Stimulated activated CD4-positive, alpha-beta T cell treated with anti-CD3 and anti-CD28 coated beads, Interleukin-1b, Interleukin-23, amount 100 ng/mL, for 48 hours (primary cell): ENCODE results near the gene CEP89.
A peak's percentile ranks its signal among the peaks of the same experiment; 100 is the strongest.
"Not testable (repeated sequence)": the region's sequence is repeated elsewhere in the genome, so short reads cannot be mapped to it uniquely, and the experiment has no call there.

Source experiments
- DNase-seq: peaks from one replicate; pipeline ENCODE4 v3.0.0-alpha.2; 2020

Gene CEP89

DNA sequence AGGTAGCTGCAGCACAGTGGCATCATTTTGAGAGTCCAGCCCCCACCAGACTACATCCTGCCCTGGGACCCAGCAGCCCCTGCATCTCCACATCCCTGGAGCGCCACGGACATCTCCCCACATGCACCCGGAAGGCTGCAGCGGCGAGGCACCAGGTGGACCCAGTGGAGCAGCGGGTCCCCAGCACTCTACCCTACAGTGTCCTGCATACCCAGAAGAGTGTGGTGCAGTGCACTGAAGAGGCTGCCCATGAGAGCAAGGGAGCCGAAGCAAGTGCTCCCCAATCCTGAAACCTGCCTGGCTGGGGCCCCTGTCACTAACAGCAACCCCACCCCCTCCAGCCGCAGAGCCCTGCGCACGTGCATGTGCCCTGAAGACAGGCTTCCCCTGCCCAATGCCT, 80.9 kb downstream of the CEP89 start:
- no peak for DNase-seq

DNA sequence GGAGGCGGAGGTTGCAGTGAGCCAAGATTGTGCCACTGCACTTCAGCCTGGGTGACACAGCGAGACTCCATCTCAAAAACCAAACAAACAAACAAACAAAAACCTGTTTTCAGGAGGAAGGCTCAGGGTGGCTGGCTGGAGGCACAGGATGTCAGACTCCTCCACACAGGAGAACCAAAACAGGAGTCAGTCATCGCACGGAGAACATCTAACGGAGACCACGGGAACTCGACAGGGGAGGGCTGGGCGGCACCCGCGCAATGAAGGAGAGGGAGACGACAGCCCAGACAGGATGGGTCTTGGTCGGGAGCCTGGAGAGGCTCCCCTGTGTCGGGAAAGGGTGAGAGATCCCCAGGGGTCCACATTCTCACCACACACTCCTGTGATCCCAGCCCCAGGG, 81.4 kb downstream of the CEP89 start:
- DNase-seq = no peak

DNA sequence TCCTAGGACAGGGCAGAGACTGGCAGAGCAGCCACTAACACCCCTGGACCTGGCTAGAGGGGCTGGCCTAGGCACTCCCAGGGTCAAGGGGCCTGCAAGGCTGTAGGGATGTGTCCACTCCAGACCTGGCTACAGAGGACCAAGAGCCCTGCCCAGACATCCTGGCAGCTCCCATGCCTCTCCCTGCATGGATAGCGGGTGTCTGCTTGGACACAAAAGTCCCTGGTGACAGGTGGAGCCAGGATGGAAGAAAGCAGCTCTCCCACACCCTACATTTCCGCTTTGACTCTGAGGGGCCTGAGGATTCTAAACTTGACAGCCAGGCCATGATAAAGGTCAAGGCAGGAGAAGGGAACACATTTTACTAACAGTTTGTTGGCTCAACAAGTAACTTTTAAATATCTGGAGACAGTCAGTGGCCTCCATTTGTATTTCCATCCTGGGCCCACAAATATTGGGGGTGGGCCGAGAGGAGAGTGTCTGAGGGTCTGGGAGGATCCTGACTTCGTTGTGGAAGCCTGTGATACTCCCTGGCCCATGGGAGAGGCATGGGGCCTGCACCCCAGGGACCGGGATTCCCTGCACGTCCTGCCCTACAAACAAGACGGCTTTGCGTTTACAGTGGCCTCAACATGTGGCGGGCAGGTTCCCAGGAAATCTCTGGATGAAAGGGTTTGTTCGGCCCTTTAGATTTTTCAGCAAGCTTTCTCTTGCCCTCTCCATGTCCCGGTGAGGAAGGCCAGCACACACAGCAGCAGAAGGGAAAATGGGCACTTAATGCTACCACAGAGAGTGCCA, 82.4 kb downstream of the CEP89 start:
- DNase-seq = no peak

DNA sequence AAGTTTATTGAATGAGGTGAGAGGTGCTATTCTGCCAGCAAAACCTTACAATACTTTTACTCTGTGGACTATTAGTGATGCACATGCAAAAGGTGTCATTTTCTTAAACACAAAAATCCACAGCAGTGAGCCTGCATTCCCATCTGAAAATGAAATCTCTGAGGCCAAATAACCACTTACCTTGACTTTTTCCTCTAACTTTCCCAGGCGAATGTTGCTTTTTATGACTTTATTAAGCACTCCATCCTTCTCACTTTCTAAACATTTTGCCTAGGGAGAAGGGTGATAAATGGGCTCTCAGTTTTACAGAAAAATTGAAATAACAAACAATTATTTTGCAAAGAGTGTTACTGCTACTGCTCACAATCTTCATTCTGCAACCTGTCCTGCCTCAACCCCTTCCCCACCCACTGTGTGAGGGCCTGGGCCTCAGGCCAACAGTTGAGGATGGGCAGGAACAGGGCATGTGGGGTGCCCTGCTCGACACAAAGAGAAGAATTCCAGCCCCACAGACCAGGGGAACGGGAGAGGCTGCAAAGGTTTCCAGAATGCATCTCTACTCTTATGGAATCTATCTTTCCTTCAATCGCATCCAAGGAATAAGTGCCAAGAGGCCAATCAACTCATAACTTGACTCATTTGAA, 84.1 kb downstream of the CEP89 start:
- DNase-seq = no peak

DNA sequence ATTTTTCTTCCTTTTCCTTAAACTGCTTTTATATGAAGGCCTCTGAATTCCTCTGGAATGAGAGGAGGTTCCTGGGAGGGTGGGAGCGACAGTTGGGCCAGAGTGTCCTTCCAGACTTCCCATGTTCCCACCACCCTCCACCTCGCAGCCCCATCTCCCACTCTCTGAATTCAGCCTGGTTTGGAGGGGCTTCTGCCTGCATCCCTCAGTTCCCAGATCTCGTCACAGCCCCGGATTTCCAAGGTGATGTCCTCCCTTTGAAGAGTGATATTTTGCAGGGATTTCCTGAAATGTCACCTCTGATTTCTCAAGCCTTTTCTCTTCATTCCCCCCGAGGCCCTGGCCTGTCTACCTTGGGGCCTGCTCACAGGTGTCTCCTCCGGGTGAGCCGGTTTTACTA, 85.5 kb downstream of the CEP89 start:
- no peak for DNase-seq

DNA sequence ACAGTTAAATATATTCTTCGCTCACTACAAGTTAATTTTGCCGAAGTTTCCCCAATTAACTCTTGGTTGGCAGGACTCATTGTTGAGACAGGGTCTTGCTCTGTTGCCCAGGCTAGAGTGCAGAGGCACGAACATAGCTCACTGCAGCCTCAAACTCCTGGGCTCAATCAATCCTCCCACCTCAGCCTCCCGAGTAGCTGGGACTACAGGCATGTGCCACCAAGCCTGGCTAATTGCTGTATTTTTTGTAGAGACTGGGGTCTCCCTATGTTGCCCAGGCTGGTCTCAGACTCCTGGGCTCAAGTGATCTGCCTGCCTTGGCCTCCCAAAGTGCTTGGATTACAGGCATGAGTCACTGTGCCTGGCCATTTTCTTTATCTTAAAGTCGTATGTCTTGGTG, 86.5 kb downstream of the CEP89 start:
- not testable (repeated sequence) for DNase-seq

DNA sequence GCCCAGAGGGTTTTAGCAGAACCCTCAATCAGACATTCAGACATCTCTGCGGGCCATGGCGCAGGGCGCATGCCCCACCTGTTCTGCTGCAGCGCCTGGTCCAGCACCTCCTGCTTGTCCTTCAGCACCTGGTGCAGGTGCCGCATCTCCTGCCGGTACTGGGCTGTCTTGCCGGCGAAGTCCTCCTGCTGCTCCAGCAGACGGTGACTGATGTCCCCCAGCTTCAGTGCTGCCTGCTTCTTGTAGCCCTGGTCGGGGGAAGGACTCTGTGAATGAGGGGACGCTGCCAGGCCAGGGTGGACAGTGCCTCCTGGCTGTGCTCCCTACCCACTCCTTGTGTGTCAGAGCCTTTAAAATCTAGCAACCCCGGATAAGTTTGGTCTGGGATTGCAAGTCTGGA, 90.0 kb downstream of the CEP89 start:
- DNase-seq = no peak

DNA sequence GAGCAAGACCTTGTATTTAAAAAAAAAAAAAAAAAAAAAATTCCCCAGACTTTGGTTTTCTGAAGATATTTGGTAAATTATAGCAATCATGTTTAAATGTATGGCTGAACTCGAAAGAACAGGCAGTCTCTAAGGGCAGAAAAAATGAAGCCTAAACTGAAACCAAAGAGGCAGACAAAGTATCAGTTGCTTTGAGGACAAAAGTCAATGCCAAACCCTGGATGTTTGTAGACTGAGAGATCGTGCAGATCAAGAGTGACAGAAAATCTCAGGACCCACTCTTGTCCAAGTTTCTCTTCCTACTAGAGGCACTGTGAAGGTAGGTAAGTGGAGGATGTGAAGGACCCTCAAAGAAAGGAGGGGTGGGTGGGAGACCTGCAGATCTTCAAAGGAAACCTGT, 91.1 kb downstream of the CEP89 start:
- DNase-seq = no peak

DNA sequence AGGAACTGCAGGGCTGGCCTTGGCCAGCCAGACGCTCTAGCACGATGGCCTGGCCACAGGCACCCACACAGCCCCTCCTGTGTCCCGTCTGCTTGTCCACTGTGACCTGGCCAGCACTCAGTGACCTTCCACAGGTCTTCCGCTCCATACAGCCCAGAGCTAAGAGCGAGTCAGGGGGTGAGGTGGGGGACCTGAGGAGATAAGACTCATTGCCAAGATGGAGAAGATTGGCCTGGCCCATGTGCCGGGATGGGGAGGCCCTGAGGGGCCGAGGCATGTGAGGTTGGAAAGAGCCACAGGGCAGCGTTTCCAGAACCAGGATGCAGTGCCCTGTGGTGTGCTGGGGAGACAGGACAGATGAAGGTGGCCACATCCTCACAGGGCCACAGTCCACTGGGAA, 92.0 kb downstream of the CEP89 start:
- DNase-seq = no peak

DNA sequence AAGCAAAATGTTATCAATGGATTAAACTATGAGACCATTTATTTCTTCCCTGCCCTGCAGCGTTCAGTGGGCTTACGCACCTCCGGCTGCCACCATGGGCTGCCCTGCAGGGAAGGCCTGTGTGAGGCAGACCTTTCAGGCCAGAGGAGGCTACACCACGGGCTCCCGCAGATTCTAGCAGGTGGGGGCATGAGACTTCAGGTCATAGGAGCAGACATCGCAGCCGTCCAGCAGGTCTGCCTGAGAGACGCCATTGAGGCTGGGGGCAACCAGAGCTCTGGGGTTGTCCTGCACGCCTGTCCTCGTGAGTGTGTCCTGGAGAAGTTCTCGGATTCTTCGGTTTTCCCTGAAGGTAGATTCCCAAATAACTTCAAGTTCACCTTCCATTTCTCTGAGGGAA, 92.8 kb downstream of the CEP89 start:
- no peak for DNase-seq

DNA sequence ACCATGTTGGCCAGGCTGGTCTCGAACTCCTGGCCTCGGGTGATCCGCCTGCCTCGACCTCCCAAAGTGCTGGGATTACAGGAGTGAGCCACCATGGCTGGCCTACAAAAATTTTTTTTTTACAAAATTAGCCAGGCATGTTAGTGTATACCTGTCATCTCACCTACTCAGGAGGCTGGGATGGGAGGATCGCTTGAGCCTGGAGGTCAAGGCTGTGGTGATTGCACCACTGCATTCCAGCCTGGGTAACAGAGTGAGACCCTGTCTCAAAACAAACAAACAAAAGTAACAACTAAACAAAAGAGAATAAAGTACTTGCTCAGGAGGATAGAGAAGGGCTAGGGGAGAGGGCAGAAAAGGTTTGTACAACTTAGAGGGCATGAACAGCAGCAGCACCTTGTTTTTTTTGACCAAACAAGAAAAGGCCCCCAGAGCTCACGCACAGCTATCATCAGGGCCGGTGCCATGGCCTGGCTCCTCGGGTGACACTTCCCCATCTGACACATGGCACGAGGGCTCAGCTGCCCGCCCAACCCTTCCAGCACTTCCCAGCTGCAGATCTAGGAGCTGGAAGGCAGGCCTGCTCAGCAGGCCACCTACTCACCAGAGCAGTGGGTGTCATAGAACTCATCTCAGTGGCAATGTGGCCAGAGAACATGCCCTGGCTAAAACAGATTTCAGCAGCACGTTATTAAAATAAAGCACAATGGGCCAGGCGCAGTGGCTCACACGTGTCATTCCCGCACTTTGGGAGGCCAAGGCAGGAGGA, 93.6 kb downstream of the CEP89 start:
- no peak for DNase-seq

DNA sequence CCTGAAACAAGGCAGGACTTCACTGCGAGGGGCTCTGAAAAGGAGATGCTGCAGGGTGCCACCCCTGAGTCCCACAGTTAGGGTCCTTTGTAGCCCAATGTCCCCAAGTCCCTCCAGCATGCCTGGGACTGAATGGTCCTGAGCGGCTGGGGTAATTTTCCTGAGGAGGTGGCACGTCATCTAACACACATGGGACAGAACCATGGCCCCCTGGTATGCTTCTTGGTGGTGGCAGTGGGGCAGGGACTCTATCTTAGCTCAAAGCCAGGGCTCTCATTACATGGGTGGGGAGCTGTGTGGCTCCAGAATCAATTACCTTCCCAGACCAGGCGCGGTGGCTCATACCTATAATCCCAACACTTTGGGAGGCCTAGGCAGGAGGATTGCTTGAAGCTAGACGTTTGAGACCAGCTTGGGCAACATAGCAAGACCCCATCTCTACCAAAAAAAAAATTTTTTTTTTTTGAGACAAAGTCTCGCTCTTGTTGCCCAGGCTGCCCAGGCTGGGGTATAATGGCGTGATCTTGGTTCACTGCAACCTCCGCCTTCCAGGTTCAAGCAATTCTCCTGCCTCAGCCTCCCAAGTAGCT, 94.3 kb downstream of the CEP89 start:
- no peak for DNase-seq

DNA sequence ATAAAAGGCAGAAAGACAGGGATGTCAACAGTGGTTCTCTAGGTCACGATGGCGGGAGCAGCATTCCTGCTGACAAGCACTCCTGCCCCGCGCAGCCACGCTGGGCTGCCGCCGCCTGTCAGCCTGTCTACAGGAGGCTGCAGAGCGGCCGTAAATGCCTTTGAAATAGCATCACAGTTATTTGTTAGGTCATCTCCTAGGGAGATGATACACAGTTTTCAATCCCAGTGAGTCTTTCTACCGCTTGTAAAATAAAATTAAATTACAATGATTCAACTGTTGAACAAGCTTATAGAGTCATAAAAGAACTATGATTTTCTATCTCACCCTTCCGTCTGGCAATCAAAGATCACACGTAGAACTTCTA, 94.9 kb downstream of the CEP89 start:
- DNase-seq = no peak

DNA sequence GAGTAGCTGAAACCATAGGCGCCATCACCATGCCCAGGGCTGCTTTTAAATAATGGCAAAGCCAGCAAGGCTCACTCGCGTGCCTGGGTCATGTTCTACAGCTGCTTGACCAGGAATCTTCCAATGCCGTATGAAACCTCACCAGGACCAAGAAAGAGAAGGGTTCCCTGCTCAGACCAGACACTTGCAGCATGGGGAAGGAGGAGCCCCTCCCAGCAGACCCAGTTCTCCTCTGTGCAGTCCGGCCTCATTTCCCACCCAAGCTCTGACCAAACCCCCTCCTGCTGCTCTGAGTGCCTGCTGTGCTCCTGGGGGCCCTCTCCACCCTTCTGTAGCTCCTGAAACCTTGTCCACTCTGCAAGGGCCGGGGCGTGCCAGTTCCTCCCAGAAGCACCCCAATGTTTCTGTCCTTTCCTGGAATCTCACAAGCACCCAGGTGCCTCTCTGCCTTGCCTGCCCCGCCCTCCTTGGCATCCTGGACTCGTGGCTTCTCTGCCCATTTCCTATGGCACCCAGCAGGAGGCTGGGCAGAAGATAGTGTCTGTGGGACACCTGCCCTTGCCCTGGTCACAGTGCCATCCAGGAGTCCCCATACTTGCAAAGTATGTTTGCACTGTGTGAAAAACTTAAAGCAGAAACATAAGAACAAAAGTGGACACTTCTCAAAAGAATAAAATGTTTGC, 95.4 kb downstream of the CEP89 start:
- no peak for DNase-seq

DNA sequence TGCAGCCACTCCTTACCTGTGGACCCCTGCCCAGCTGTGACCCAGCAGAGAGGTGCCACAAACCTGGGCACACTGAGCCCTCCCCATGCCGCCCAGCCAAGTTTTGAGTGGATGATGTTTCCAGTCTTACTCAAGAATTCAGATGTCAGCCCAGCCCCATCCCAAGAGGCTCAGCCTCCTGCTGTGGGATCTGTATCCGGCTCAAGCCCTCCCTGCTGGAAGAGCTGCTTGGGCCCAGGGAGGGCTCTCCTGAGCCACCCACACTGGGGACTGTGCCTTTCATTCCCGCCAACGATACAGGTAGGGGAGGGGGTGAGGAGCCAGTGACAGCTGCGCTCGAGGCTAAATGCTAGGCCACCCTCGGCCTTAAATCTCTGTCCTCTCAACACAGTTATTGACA, 96.3 kb downstream of the CEP89 start:
- no peak for DNase-seq

DNA sequence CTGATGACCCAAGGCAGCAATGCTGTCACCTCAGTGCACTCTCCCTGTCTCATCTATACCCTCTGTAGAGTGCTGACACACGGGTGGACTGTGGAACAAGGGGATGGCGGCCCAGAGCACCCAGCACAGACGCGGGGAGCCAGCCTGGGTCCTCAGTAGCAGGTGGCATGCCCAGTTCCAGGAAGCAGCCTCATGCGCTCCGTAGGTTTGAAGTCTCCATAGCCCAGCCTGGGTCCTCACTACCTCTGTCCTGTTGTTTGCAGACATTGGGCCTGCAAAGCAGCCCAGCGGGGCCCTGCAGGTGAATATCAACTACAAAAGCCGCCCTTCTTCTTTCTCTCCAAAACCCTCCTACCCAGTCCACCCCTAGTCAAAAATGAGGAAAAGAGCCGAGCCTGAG, 97.2 kb downstream of the CEP89 start:
- DNase-seq = no peak

DNA sequence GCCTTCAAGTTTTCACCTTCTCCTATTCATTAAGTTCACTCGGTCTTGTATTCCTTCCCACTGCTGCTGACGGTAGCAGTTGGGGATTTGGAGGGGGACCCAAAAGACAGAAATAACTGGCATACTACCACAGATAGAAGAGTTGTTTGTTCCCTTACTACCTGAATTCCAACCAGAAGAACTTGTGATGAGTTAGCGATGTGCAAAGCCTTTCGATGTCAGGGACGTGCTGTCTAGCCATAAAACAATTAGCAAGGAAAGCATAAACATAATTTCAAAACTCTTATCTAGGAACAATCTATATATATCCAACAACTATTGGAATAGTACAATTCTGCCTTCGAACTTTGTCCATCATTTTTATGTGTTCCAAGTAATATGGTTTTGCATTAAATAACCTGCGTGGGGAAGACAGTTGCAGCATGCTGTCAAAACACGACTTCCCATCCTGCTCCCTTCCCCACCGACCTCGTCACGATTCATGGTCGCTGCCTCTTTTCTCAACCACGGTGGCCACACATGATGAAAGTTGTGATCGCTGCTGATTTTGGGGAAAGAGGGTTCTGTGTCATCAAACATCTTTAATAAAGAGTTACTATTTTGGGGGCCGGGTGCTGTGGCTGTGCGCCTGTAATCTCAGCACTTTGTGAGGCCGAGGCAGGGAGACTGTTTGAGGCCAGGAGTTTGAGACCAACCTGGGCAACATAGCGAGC, 98.4 kb downstream of the CEP89 start:
- DNase-seq = peak; percentile 44

DNA sequence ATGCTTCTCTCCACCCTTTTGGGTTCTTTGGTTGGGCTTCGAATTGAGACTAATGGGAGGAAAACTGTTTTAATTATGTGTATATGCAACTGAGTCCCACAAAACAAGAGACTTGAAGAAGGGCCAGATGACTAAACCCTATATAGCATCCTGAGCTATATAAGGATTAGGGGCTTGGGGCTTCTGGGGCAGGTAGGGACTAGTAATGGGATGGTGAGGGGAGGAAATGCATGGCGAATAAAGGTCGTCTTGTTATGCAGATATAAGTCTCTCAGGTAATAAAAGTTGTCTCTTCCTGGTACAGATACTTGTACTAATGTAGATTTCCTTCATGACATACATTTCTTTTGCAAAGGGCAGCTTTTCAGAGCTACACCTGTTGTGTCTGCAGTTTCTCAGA, 99.4 kb downstream of the CEP89 start:
- no peak for DNase-seq

DNA sequence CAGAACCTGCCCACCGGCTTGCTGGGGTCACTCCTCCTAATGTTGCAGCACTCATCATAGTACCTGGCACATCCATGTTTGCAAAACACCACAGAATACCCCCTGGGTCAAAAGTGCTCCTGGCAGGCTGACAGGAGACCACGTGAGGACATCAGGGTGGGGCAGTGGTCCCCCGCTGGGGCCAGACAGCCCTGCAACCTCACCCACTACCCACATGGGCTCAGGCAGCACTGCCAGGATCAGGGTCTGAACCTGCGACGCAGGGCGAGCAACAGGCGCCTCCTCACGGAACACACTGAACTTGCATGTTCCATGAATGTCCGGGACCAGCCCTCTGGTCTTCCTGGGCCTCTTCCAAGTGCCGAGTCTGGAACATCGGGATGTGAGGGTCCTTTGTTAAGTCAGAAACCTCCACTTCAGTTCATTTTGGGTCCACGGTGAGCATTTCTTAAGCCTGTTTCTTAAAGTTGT, 100.7 kb downstream of the CEP89 start:
- DNase-seq = no peak

DNA sequence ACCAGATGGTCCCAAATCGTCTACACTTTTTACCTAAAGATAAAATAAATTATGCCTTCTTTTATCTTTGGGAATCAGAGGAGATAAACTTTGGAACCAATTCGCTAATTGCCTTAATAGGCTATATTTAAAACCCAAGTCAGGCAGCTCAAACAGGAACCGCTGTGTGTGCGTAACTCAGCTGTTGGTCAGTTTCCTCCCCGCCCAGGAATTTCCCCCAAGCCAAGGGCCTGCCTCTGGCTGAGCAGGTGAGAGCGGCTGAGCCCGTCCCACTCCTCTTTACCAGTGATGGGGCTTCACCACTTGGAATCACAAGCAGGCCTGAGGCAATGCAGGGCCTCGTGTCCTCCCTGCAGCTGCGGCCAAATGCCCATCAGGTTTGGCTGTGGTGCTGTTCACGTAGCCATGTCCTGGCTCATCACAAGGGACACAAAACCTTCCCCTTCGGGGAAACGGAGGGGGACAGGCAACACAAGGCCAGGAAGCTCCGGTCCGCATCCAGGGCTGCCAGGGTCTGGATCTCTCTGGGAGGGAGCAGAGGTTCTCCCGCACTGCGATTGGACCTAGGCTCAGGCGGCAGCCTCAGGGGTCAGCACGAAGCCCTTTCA, 101.7 kb downstream of the CEP89 start:
- DNase-seq = no peak

DNA sequence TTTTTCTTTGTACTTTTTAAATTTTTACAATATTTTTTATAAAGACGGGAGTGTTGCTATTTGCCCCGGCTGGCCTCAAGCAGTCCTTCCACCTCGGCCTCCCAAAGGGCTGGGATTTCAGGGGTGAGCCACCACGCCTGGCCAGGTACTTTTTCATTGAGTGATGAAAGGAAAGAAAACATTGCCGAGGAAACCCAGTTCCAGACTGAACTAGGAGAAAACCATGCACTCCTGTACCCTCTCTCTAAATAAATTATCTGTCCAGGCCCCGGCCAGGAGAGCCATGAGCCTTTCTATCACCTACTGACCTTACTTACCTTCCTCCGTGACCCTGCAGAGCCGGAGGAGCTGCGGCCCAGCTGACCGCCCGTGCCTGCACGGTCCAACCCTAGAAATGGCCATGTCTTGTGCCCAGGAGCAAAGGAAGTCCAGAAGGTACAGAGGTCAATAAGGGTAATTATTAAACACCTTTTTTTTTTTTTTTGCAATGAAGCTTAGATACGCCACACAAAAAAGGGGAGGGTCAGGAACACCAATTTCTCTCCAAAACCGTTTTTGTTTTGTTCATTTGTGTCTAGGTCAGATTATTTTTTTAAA, 102.3 kb downstream of the CEP89 start, which contains the start of gene SLC7A9:
TSS of gene SLC7A9 (minus strand) at position 399 of the 597 bp plus-strand sequence. CDS start 1,233 bp downstream, outside the sequence.
- DNase-seq = no peak
